HuH-7 (cell line): Measurements from ENCODE around the gene NUDT17.
"Not testable (repeated sequence)": the region's sequence is repeated elsewhere in the genome, so short reads cannot be mapped to it uniquely, and the experiment has no call there.

Experiments
- DNase-seq: peaks from one replicate; pipeline ENCODE4 v3.0.0; 2011; ENCODE audit warnings: low spot score

NUDT17 gene

GRCh38 chr1:145845514-145846161 is at the start of gene NUDT17:
NUDT17 (plus strand) TSS chr1:145845630; CDS start chr1:145845641, 11 bp downstream.
- DNase-seq: peak; percentile 83

DNA sequence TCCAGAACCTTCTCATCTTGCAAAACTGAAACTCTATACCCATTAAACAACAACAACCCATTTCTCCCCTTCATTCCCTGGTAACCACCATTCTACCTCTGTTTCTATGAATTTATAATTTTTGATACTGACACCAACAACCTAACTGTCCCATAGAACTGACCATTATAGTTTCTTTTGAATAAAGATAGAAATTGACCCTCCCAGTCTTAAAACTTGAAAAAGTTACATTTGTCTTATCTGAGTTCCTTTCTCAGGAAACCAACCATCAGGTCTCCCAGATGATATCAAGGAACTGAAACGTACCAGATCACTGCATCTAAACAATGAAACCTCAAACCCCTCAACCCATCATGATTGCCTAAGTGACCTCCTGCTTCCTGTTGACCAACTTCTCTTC is 48.7 kb upstream of the NUDT17 start:
- no peak for DNase-seq

DNA sequence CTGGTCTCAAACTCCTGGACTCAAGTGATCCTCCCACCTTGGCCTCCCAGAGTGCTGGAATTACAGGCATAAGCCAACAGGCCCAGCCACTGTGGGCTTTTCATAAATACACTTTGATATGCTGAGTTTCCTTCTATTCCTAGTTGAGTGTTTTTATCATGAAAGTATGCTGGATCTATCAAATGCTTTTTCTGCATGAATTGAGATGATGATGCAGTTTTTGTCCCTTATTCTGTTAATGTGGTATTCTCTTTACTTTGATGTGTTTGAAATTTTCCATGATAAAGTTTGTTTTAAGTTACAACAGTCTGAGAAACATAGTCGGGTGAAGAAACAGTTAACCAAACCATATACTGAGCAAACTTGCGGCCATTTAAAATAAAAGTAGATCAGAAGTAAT is 45.6 kb upstream of the NUDT17 start:
- DNase-seq: no peak

GRCh38 chr1:145804235-145805045 is 41.0 kb upstream of the NUDT17 start:
- DNase-seq: no peak

DNA sequence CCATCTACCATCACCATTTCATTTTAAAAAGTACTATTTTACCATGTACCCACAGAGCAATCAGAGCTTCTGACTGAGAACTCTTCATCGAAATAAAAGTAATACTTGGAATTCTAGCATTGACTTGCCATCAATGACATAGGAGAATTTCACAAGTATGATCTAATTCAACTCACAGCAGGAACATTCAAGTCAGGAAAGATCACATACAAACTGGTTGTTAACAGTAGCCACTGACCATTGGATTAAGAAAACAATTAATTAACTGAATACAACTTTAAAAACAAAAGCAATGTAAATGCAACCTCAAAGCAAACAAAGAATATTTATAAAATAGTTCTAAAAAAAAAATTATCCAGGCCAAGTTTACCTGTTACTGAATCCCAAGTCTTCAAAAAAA is 40.4 kb upstream of the NUDT17 start:
- no peak for DNase-seq

- DNase-seq: no peak
Measured at GRCh38 chr1:145806408-145806807, 39.0 kb upstream of the NUDT17 start.

DNA sequence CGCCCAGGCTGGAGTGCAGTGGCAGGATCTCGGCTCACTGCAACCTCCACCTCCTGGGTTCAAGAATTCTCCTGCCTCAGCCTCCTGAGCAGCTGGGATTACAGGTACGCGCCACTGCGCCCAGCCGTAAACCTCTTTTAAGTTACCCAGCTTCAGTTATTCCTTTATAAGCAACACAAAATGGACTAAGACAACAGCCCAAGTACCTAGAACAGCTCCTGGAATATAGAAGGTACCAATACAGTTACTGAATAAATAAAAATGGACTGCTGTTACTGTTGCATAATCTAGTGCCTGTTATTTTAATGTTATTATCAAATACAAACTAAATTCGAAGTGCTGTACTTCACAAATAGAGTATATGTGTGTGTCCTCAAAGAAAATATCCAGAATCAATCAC is 38.6 kb upstream of the NUDT17 start:
- DNase-seq: no peak

GRCh38 chr1:145812977-145813810 is 32.2 kb upstream of the NUDT17 start:
- not testable (repeated sequence) for DNase-seq

GRCh38 chr1:145818095-145818494 is 27.3 kb upstream of the NUDT17 start:
- not testable (repeated sequence) for DNase-seq

DNA sequence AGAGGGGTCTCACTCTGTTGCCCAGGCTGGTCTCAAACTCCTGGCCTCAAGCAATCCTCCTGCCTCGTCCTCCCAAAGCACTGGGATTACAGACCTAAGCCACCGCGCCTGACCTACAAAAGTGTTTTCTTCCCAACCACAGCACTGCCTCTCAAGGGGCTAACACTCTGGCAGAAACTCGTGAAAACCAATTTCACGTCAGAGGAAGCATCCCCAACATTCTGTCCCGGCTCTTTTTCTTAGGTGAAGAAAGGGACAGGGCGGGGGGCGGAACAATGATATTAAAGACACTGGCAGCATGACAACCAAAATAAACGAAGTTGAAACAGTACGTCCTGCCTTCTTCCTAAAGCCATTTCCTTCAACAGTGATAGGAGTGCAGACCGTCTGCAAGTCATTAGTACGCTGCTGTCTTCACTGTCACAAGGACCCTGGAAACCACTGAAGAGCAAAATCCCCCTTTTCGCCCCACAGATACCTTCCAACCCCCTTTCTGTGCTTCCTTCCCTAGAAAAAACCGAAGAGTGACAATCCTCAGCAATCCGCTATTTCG is 22.6 kb upstream of the NUDT17 start:
- not testable (repeated sequence) for DNase-seq

DNA sequence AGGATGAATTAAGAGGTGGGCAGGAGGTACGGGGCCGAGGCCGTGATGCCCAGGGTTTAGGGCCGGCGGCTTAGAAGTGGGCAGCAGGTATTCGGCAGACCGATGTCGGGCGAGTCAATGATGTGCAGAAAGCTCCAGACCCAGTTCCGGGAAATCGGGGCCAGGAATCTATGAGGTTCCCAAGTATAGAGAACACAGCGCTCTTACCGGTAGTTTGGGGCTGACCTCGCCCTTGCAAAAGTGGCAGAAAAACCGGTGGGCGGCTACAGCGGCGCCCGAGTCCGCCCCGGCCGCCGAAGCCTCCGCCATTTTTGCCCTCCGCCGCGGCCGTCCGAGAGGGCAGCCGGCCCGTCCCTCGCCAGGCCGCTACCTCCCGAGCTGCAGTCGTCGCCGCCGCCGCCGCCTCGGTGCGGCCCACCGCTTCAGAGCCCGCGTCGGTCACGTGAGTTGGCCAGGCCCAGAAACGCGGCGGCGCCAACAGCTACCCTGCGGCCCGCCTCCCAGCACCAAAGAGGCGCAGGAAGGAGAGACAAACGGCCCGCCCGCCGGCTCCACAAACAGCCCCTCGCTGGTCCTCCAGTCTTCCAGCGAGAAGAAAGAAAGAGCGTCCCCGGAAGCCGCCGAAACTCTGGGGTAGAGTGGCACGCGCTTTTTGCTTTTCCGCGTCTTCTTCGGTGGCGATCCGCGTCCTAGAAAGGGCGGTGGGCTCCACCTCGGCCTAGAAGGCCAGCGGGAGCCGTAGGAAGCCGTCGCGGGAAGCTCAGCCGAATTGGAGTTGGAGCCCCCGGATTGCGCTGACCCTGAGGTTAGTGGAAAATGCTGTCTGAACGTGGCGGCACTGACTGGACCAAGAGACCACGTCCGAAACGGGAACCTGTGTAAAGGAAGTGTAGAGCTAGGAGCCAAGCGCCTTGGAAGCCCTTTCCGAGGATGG is 21.6 kb upstream of the NUDT17 start, which contains the start of the genes POLR3C and RNF115:
TSS of gene POLR3C (plus strand) at position 636 of the 934 bp plus-strand sequence. CDS start 1,577 bp downstream, outside the sequence.
TSS of gene RNF115 (minus strand) at position 531 of the 934 bp plus-strand sequence. CDS start at position 309, 222 bp downstream.
- peak; percentile 69 for DNase-seq

- DNase-seq: no peak
Measured at GRCh38 chr1:145824499-145824842, 21.0 kb upstream of the NUDT17 start.

DNA sequence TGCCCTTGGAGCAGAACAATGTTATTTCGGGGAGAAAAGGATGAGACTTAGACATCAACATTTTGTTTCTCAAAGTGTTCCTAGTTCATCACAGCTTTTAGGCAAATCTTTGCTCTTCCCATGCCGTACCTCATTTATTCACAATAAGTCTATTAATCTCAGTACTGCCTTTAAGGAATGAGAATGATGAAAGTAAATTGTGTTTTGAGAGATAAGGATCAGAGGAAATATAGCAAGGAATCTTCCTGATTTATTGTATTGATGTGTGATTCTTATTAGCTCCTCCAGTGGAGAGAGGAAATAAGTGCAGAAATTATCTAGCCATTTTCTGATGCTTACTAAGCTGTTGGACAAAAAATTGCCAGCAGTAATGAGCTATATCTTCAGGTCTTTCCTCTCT is 19.4 kb upstream of the NUDT17 start:
- no peak for DNase-seq

DNA sequence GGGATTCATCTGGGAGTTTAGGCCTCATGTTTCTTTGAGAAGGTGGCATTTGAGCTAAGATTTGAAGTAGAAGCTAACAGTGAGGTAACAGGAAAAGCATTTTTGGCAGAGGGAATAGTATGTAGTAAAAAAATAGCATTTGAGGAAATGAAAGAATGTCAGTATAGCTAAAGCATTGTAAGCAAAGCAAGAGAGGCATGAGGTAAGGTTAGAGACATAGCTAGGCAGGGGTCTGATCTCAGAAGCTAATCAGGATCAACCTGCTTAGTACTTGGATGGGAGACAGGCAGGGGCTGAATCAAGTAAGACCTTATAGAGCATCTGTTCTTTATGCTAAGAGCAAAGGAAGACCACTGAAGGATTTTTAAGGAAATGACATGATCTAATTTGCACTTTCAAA is 17.5 kb upstream of the NUDT17 start:
- no peak for DNase-seq

GRCh38 chr1:145828367-145829026 is 16.9 kb upstream of the NUDT17 start:
- DNase-seq: no peak

DNA sequence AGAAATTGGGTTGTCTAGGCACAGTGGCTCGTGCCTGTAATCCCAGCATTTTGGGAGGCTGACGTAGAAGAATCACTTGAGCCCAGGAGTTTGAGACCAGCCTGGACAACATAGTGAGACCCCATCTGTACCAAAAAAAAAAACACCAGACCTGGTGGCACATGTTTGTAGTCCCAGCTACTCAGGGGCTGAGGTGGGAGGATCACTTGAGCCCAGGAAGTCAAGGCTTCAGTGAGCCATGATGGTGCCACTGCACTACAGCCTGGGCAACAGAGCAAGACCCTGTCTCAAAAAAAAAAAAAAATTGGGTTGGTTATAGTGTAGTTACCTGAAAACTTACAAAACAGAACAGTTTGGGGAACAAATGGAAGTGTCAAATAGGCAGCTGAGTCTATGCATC is 14.6 kb upstream of the NUDT17 start:
- DNase-seq: not testable (repeated sequence)

DNA sequence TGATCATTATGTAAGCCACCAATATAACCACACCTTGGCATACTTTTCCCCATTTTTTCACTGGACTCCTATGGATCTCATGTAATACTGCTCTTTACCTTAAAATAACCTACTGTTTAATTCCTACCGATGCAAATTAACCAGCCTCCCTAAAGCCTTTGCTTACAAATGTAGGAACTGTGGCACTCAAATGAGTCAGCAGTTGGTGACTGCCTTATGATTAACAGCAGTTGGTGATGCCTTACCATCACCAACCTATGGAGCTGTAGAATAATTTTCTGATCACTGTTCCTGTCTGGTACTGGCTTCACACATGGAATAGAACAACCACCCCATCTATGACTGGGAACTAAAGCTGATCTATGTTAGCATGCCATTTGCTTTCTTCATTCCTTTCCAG is 7.8 kb upstream of the NUDT17 start:
- no peak for DNase-seq

- DNase-seq: no peak
Measured at GRCh38 chr1:145843031-145843430, 2.4 kb upstream of the NUDT17 start.

- DNase-seq: no peak
Measured at GRCh38 chr1:145845144-145845513, 301 bp upstream of the NUDT17 start.

DNA sequence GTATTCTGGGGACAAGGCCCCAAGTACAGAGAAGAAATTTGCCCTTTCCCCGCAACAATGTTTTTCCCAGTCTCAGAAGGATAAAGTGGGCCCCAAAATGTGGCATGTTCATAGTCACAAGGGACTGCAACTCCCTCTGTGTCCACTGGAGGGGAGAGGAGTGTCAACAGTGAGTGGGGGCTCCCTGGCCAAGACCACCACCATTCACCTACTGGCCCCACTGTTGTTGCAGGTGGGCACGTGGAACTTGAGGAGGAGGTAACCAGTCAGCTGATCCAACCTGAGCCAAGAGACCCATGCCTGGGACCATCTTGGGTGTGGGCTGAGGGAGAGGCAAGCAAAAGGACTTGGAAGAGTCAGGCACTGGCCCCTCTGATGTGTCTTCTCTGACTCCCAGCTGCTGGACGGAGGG is 777 bp downstream of the NUDT17 start:
- peak; percentile 65 for DNase-seq

GRCh38 chr1:145847827-145848226 is 2.4 kb downstream of the NUDT17 start:
- DNase-seq: no peak
